HepG2 (cell line): ENCODE measurements around the gene CCDC124. TPM values are rescaled to one million over a fixed set of nuclear protein-coding genes. Genes with fewer than 3 reads are reported as not detected.
A peak's percentile ranks its signal among the peaks of the same experiment; 100 is the strongest.

Experiments
- ATAC-seq: fragments of 200-7000 bp; cut with Tn5 transposase; 3 replicates; pipeline ENCODE4 v1.9.1; 2020; ENCODE audit warnings: mild to moderate bottlenecking, moderate library complexity
- BruUV-seq: library from RNA; stranded (reverse); fragments of 400-500 nt; replicated peaks from 2 replicates; lab custom pipeline; 2021; lab: Mats Ljungman, UMichigan
- CTCF ChIA-PET: fragments of 300-600 bp; formaldehyde crosslinking; extraction: SDS; loops from one replicate; lab custom pipeline; 2021; ENCODE audit warnings: low total read pairs, inconsistent platforms, low intra/inter-chr PET ratio; lab: Yijun Ruan, JAX
- POLR2A ChIA-PET: fragments of 350-600 bp; sonication (Branson Sonifier 250); formaldehyde crosslinking; loops from one replicate; lab custom pipeline; 2020; ENCODE audit warnings: antibody characterized with exemption, inconsistent platforms; lab: Yijun Ruan, JAX
- DNase-seq: peaks from one replicate; pipeline ENCODE4 v3.0.0-alpha.2; 2015; ENCODE audit warnings: low spot score
- FAIRE-seq: peaks from 3 replicates; lab custom pipeline; 2011; peaks lifted over from hg19 to GRCh38; lab: Jason Lieb, UNC
- H2AFZ ChIP-seq: one replicate; pipeline ENCODE4 v1.6.1; 2011; ENCODE audit warnings: low read length, inconsistent platforms
- H3K27ac ChIP-seq: fragments of 300-600 bp; 3 replicates; pipeline ENCODE4 v1.8.0; 2011; ENCODE audit warnings: mixed run types, mild to moderate bottlenecking, mixed read lengths, low read length, inconsistent platforms; ENCODE audit not compliant: insufficient read depth; ENCODE audit errors: extremely low read length
- H3K27me3 ChIP-seq, 2 experiments: fragments of 200-600 bp in 1 of 2; 2 replicates in 1 of 2; 3 replicates in 1 of 2; pipeline versions ENCODE4 v1.6.0 to v1.8.0; 2011; ENCODE audit warnings: low read length in 2 of 2, mild to moderate bottlenecking in 2 of 2, moderate library complexity in 2 of 2, inconsistent platforms in 1 of 2; ENCODE audit not compliant: insufficient read depth in 2 of 2, control insufficient read depth in 1 of 2
- H3K36me3 ChIP-seq, 2 experiments: fragments of 200-600 bp in 1 of 2; replicated peaks in 1 of 2; 2 replicates in 1 of 2; 3 replicates in 1 of 2; pipeline versions ENCODE4 v1.5.1 to v1.8.0; 2011; ENCODE audit warnings: low read length in 2 of 2, inconsistent platforms in 1 of 2; ENCODE audit not compliant: insufficient read depth in 2 of 2, control insufficient read depth in 1 of 2
- H3K4me1 ChIP-seq: 2 replicates; pipeline ENCODE4 v1.5.1; 2012; ENCODE audit warnings: low read length, inconsistent platforms; ENCODE audit not compliant: insufficient read depth
- H3K4me2 ChIP-seq: 2 replicates; pipeline ENCODE4 v1.6.0; 2011; ENCODE audit warnings: low read depth, low read length, inconsistent platforms
- H3K4me3 ChIP-seq, 3 experiments: fragments of 200-600 bp in 1 of 3; sonication (generic), shearing (Covaris generic) in 1 of 3; replicated peaks in 1 of 3; 2 replicates each; pipeline ENCODE4 v1.5.1; 2011 to 2016; ENCODE audit warnings: low read length in 3 of 3, inconsistent platforms in 2 of 3, low read depth in 2 of 3, mild to moderate bottlenecking in 2 of 3, control low read depth in 1 of 3, mixed read lengths in 1 of 3; ENCODE audit not compliant: insufficient read depth in 1 of 3
- H3K79me2 ChIP-seq: one replicate; pipeline ENCODE4 v1.6.1; 2011; ENCODE audit warnings: low read length, inconsistent platforms; ENCODE audit not compliant: insufficient read depth
- H3K9ac ChIP-seq: 2 replicates; pipeline ENCODE4 v1.6.0; 2011; ENCODE audit warnings: mild to moderate bottlenecking, low read depth, low read length, inconsistent platforms; ENCODE audit not compliant: insufficient read depth
- H3K9me3 ChIP-seq: 2 replicates; pipeline ENCODE4 v1.5.1; 2012; ENCODE audit warnings: mild to moderate bottlenecking, low read length
- H4K20me1 ChIP-seq: 2 replicates; pipeline ENCODE4 v1.6.0; 2011; ENCODE audit warnings: inconsistent platforms, mild to moderate bottlenecking, low read length, moderate library complexity; ENCODE audit not compliant: insufficient read depth
- E2F1 ChIP-seq: sonication (generic); formaldehyde crosslinking; IDR thresholded peaks from 2 replicates; pipeline ENCODE4 v1.5.0; 2020; ENCODE audit warnings: missing genetic modification reagents
- FOXK1 ChIP-seq: sonication (generic); formaldehyde crosslinking; IDR thresholded peaks from 2 replicates; pipeline ENCODE4 v1.4.0; 2020; ENCODE audit warnings: low read depth, missing genetic modification reagents, borderline replicate concordance
- RCOR2 ChIP-seq: IDR thresholded peaks from 2 replicates; pipeline ENCODE4 v1.6.1; 2016; ENCODE audit warnings: missing biosample characterization, missing genetic modification reagents
- ZNF142 ChIP-seq: sonication (generic); formaldehyde crosslinking; IDR thresholded peaks from 2 replicates; pipeline ENCODE4 v1.4.0; 2020; ENCODE audit warnings: missing genetic modification reagents
- ZSCAN30 ChIP-seq: sonication (generic); formaldehyde crosslinking; IDR thresholded peaks from 2 replicates; pipeline ENCODE4 v1.5.0; 2020; ENCODE audit warnings: mild to moderate bottlenecking, missing genetic modification reagents
- ZXDC ChIP-seq: sonication (generic); formaldehyde crosslinking; IDR thresholded peaks from 2 replicates; pipeline ENCODE4 v1.5.0; 2020; ENCODE audit warnings: mild to moderate bottlenecking, missing genetic modification reagents
- WGBS: methylation state at CpG from one replicate; pipeline ENCODE4 v1.1.6; 2017; ENCODE audit warnings: low lambda C conversion rate; 5-methylcytosine and 5-hydroxymethylcytosine counted together
- in situ Hi-C: cut with HindIII; loops from 2 replicates; pipeline ENCODE4 v1.10.0; 2017; ENCODE audit warnings: low pct_unique_long_range_greater_than_20kb; ENCODE audit not compliant: extremely low pct_ligation_motif_present
- intact Hi-C: fragments of 100-400 bp; cut with micrococcal nuclease; formaldehyde crosslinking; loops from one replicate; pipeline ENCODE4 v1.10.0; 2022; ENCODE audit not compliant: unreplicated experiment
- polyA plus RNA-seq, 8 experiments: library from polyadenylated mRNA; depleted of rRNA in 3 of 8; stranded (reverse) in 7 of 8; unstranded in 1 of 8; fragments of >200 nt; fragmentation: Illumina TruSeq in 4 of 8; extraction: Trizol in 4 of 8; gene quantifications; 2 replicates each; pipeline versions ENCODE4 v1.2.1 to v1.2.3, GENCODE V29; 2011 to 2016; ENCODE audit warnings: low read depth in 4 of 8, missing spikeins in 1 of 8, mixed read lengths in 1 of 8; ENCODE audit not compliant: insufficient read depth in 1 of 8
- total RNA-seq, 5 experiments: library from RNA; depleted of rRNA; stranded (reverse); fragments of >200 nt; fragmentation: Illumina TruSeq; extraction: Trizol; gene quantifications; 2 replicates each; pipeline ENCODE4 v1.2.3, GENCODE V29; 2016; ENCODE audit warnings: low read depth in 1 of 5

The CCDC124 gene
- total and polyA plus RNA-seq, 2 of the 13 experiments (the other 11 are each of a cell fraction or from before 2014, with no cell fraction given), result 14.9 to 20.3 TPM

- H3K4me2 ChIP-seq, result peak within 1 kb of the TSS; percentile 23; the same call in 1 of the 2 replicates
Observed at GRCh38 chr19:17966550-17967256, 33.9 kb downstream of the CCDC124 start, which contains the start of gene KCNN1. Gene KCNN1, plus strand, starts transcription at chr19:17967107. Its CDS starts 6,782 bp downstream, at chr19:17973889.

More at GRCh38 chr19:17966550-17967256, 33.9 kb downstream of the CCDC124 start, which contains the start of gene KCNN1:
- peak within 1 kb of the TSS in 1 of 3 experiments; percentile 28; a peak in 1 of 6 replicates for H3K4me3 ChIP-seq
- intact Hi-C loops (no loop called here), in situ Hi-C loops (no loop called here)
- FAIRE-seq (no peak), ATAC-seq (no peak), DNase-seq (no peak)
- H3K9ac ChIP-seq, result no peak within 1 kb of the TSS
- no peaks in the 10 kb centered on the region for H3K79me2 ChIP-seq
- H3K27me3 ChIP-seq, result peaks cover 3 to 54% of the 10 kb centered on the region in 2 experiments; a peak in 4 of 5 replicates
- 21% methylated on average over 6 of the region's 59 CpGs for WGBS
- H3K9me3 ChIP-seq, result no peaks in the 10 kb centered on the region
- POLR2A ChIA-PET, result no interaction called here
- CTCF ChIA-PET, result no interaction called here
- no peak within 1 kb of the TSS for H3K27ac ChIP-seq
- no peaks in the 10 kb centered on the region for H4K20me1 ChIP-seq
- H3K36me3 ChIP-seq, result no peaks in the 10 kb centered on the region
- H3K4me1 ChIP-seq, result peaks cover 10% of the 10 kb centered on the region; the same call in 1 of the 2 replicates
- H2AFZ ChIP-seq, result no peak within 1 kb of the TSS
- no TSS peak for BruUV-seq
- TF ChIP-seq E2F1 (CRISPR knock-in tag) (no peak), ZNF142 (CRISPR knock-in tag) (no peak), RCOR2 (no peak), ZXDC (no peak), FOXK1 (CRISPR knock-in tag) (no peak), ZSCAN30 (no peak)
